PC-3 (cell line): ENCODE data around the gene SNORC. TPM values are rescaled to one million over a fixed set of nuclear protein-coding genes. Genes with fewer than 3 reads are reported as not detected.

Experiments used
- ATAC-seq: fragments of 200-7000 bp; cut with Tn5 transposase; 2 replicates; pipeline ENCODE4 v1.9.1; 2020; ENCODE audit warnings: mild to moderate bottlenecking, moderate library complexity
- BruUV-seq: library from RNA; stranded (reverse); fragments of 400-500 nt; replicated peaks from 2 replicates; lab custom pipeline; 2021; lab: Mats Ljungman, UMichigan
- CTCF ChIA-PET: fragments of 300-600 bp; sonication (Branson Sonifier 250); formaldehyde crosslinking; loops from one replicate; lab custom pipeline; 2022; ENCODE audit warnings: antibody characterized with exemption; lab: Charles Lee
- POLR2A ChIA-PET: fragments of 300-600 bp; sonication (Branson Sonifier 250); formaldehyde crosslinking; loops from one replicate; lab custom pipeline; 2022; ENCODE audit warnings: antibody characterized with exemption; ENCODE audit not compliant: unreplicated experiment; lab: Charles Lee
- DNase-seq: peaks from one replicate; pipeline ENCODE4 v3.0.0-alpha.2; 2015
- H2AFZ ChIP-seq: fragments of 300-600 bp; sonication (generic); 2 replicates; pipeline ENCODE4 v1.6.0; 2016; ENCODE audit warnings: antibody characterized with exemption, low read length
- H3F3A ChIP-seq: fragments of 300-600 bp; sonication (generic); one replicate; pipeline ENCODE4 v1.6.0; 2017; ENCODE audit warnings: antibody characterized with exemption, low read length, control low read depth, mild to moderate bottlenecking; ENCODE audit not compliant: unreplicated experiment
- H3K27ac ChIP-seq: fragments of 300-600 bp; sonication (generic); 2 replicates; pipeline ENCODE4 v1.5.1; 2016; ENCODE audit warnings: mild to moderate bottlenecking, low read length
- H3K27me3 ChIP-seq: fragments of 300-600 bp; sonication (generic); 2 replicates; pipeline ENCODE4 v1.6.1; 2016; ENCODE audit warnings: low read length, mixed read lengths
- H3K36me3 ChIP-seq: fragments of 300-600 bp; sonication (generic); 2 replicates; pipeline ENCODE4 v1.6.1; 2016; ENCODE audit warnings: low read depth, mixed run types, low read length, mixed read lengths
- H3K4me1 ChIP-seq: fragments of 300-600 bp; sonication (generic); 2 replicates; pipeline ENCODE4 v1.5.1; 2016; ENCODE audit warnings: low read length; ENCODE audit not compliant: insufficient read depth
- H3K4me2 ChIP-seq: fragments of 300-600 bp; sonication (generic); 2 replicates; pipeline ENCODE4 v1.6.0; 2016; ENCODE audit warnings: low read length
- H3K4me3 ChIP-seq: fragments of 300-600 bp; sonication (generic); 2 replicates; pipeline ENCODE4 v1.5.1; 2016; ENCODE audit warnings: mild to moderate bottlenecking, low read length, mixed read lengths
- H3K79me2 ChIP-seq: fragments of 300-600 bp; sonication (generic); 2 replicates; pipeline ENCODE4 v1.6.1; 2017; ENCODE audit warnings: low read length, mixed read lengths
- H3K9ac ChIP-seq: fragments of 300-600 bp; sonication (generic); 2 replicates; pipeline ENCODE4 v1.6.0; 2016; ENCODE audit warnings: mild to moderate bottlenecking, low read length
- H3K9me2 ChIP-seq: fragments of 300-600 bp; sonication (generic); replicated peaks from 2 replicates; pipeline ENCODE4 v1.6.1; 2016; ENCODE audit warnings: mixed run types, low read length, mixed read lengths
- H3K9me3 ChIP-seq: fragments of 300-600 bp; sonication (generic); 2 replicates; pipeline ENCODE4 v1.6.1; 2016; ENCODE audit warnings: low read length, mixed read lengths
- H4K20me1 ChIP-seq: fragments of 300-600 bp; sonication (generic); 2 replicates; pipeline ENCODE4 v1.6.1; 2016; ENCODE audit warnings: low read length, mixed read lengths
- CTCF ChIP-seq: fragments of 300-600 bp; sonication (generic); conservative IDR thresholded peaks from 2 replicates; pipeline ENCODE4 v1.5.1; 2017; ENCODE audit warnings: antibody characterized with exemption, low read depth, mild to moderate bottlenecking, low read length
- EZH2 ChIP-seq: fragments of 300-600 bp; sonication (generic); IDR thresholded peaks from one replicate; pipeline ENCODE4 v1.6.1; 2017; ENCODE audit warnings: antibody characterized with exemption, mild to moderate bottlenecking, low read length; ENCODE audit not compliant: unreplicated experiment
- EZH2phosphoT487 ChIP-seq: fragments of 300-600 bp; sonication (generic); IDR thresholded peaks from 2 replicates; pipeline ENCODE4 v1.6.1; 2018; ENCODE audit warnings: mild to moderate bottlenecking, antibody characterized with exemption, low read length, borderline replicate concordance
- intact Hi-C: fragments of 100-400 bp; cut with micrococcal nuclease; formaldehyde crosslinking; loops from 2 replicates; pipeline ENCODE4 v1.9.0; 2023
- total RNA-seq: library from RNA; depleted of rRNA; stranded (reverse); fragments of >200 nt; gene quantifications from 2 replicates; pipeline ENCODE4 v1.2.3, GENCODE V29; 2014

SNORC gene
- total RNA-seq, 1 experiment from 2014 or later = 11.1 TPM

GRCh38 chr2:232873292-232873908 lies 3.3 kb downstream of the SNORC start:
- ATAC-seq (no peak), DNase-seq (no peak)
- no peaks in the 10 kb centered on the region for H3F3A ChIP-seq
- H4K20me1 ChIP-seq = no peaks in the 10 kb centered on the region
- peaks cover 28% of the 10 kb centered on the region for H3K79me2 ChIP-seq
- ChIA-PET POLR2A (no interaction called here), CTCF (no interaction called here)
- H3K27me3 ChIP-seq = no peaks in the 10 kb centered on the region
- intact Hi-C loops = loop anchor here (10.0 kb wide), 1 partner anchor 181 kb away; no protein-coding TSS in a partner anchor
- H3K4me2 ChIP-seq = no peak overlapping the region
- BruUV-seq = no TSS peak
- no peaks in the 10 kb centered on the region for H3K36me3 ChIP-seq
- H2AFZ ChIP-seq = no peak overlapping the region
- peaks cover 17% of the 10 kb centered on the region for H3K4me1 ChIP-seq
- H3K9me2 ChIP-seq = no peaks in the 10 kb centered on the region
- no peak overlapping the region for H3K4me3 ChIP-seq
- no peak overlapping the region for H3K9ac ChIP-seq
- TF ChIP-seq CTCF (no peak), EZH2 (no peak), EZH2phosphoT487 (no peak)
- H3K27ac ChIP-seq = no peak overlapping the region
- H3K9me3 ChIP-seq = no peaks in the 10 kb centered on the region

GRCh38 chr2:232873909-232874641 lies 4.0 kb downstream of the SNORC start:
- Histone ChIP-seq H4K20me1 (no peaks in the 10 kb centered on the region), H3K9me3 (no peaks in the 10 kb centered on the region), H3K27me3 (no peaks in the 10 kb centered on the region), H3K4me3 (no peak overlapping the region), H3K4me2 (no peak overlapping the region), H3K9ac (no peak overlapping the region), H3K36me3 (no peaks in the 10 kb centered on the region; the same call in 1 of the 2 replicates), H3K4me1 (peaks cover 17% of the 10 kb centered on the region), H3F3A (no peaks in the 10 kb centered on the region), H2AFZ (no peak overlapping the region), H3K27ac (no peak overlapping the region), H3K9me2 (no peaks in the 10 kb centered on the region), H3K79me2 (peaks cover 33% of the 10 kb centered on the region)
- DNase-seq (no peak), ATAC-seq (no peak)
- POLR2A ChIA-PET = no interaction called here
- CTCF ChIA-PET = no interaction called here
- TF ChIP-seq EZH2 (no peak), CTCF (no peak)
- BruUV-seq = no TSS peak
- intact Hi-C loops = loop anchor here (10.0 kb wide), 1 partner anchor 181 kb away; no protein-coding TSS in a partner anchor
